Mesenchymal stem cell (in vitro differentiated cells and primary cell): Measurements from ENCODE around the gene XRCC3.

ENCODE experiments used
- DNase-seq: peaks from one replicate; pipeline ENCODE4 v3.0.0-alpha.2; 2013
- H2AFZ ChIP-seq: one replicate; pipeline ENCODE4 v1.6.1; 2013; ENCODE audit warnings: low read depth, mild to moderate bottlenecking, control low read depth, inconsistent platforms, low read length, moderate library complexity
- H2AK5ac ChIP-seq: 2 replicates; pipeline ENCODE4 v1.6.1; 2013; ENCODE audit warnings: low read length, moderate library complexity, mild to moderate bottlenecking, inconsistent platforms; ENCODE audit not compliant: severe bottlenecking
- H2BK120ac ChIP-seq: one replicate; pipeline ENCODE4 v1.6.1; 2013; ENCODE audit warnings: low read depth, mild to moderate bottlenecking, inconsistent platforms, low read length, moderate library complexity
- H2BK12ac ChIP-seq, 2 experiments: one replicate each; pipeline ENCODE4 v1.6.1; 2013; ENCODE audit warnings: inconsistent platforms in 2 of 2, low read length in 2 of 2, mild to moderate bottlenecking in 2 of 2, moderate library complexity in 2 of 2, control low read depth in 1 of 2
- H2BK15ac ChIP-seq: one replicate; pipeline ENCODE4 v1.6.1; 2013; ENCODE audit warnings: mild to moderate bottlenecking, low read depth, inconsistent platforms; ENCODE audit not compliant: poor library complexity, severe bottlenecking
- H2BK5ac ChIP-seq: 2 replicates; pipeline ENCODE4 v1.6.1; 2013; ENCODE audit warnings: low read depth, mild to moderate bottlenecking, low read length, control low read depth, inconsistent platforms; ENCODE audit not compliant: poor library complexity, severe bottlenecking
- H3K14ac ChIP-seq, 2 experiments: one replicate each; pipeline ENCODE4 v1.6.1; 2013; ENCODE audit warnings: inconsistent platforms in 2 of 2, low read length in 2 of 2, control low read depth in 1 of 2, mild to moderate bottlenecking in 1 of 2, moderate library complexity in 1 of 2
- H3K18ac ChIP-seq, 2 experiments: one replicate each; pipeline ENCODE4 v1.6.1; 2013; ENCODE audit warnings: inconsistent platforms in 2 of 2, low read length in 2 of 2, control low read depth in 1 of 2, low read depth in 1 of 2, mild to moderate bottlenecking in 1 of 2
- H3K23ac ChIP-seq, 2 experiments: one replicate each; pipeline ENCODE4 v1.6.1; 2013; ENCODE audit warnings: inconsistent platforms in 2 of 2, low read length in 2 of 2, mild to moderate bottlenecking in 2 of 2, moderate library complexity in 2 of 2, control low read depth in 1 of 2
- H3K27ac ChIP-seq: 2 replicates; pipeline ENCODE4 v1.5.1; 2013; ENCODE audit warnings: mild to moderate bottlenecking, moderate library complexity, low read length, control low read depth, inconsistent platforms; ENCODE audit not compliant: poor library complexity, severe bottlenecking
- H3K27me3 ChIP-seq, 2 experiments: 2 replicates each; pipeline versions ENCODE4 v1.6.1 to v1.7.0; 2013; ENCODE audit warnings: low read length in 2 of 2, mild to moderate bottlenecking in 2 of 2, moderate library complexity in 2 of 2, control low read depth in 1 of 2, inconsistent platforms in 1 of 2; ENCODE audit not compliant: control insufficient read depth in 1 of 2, insufficient read depth in 1 of 2
- H3K36me3 ChIP-seq, 2 experiments: 2 replicates each; pipeline versions ENCODE4 v1.6.1 to v1.7.0; 2013; ENCODE audit warnings: low read length in 2 of 2, control low read depth in 1 of 2, inconsistent platforms in 1 of 2, low read depth in 1 of 2, mild to moderate bottlenecking in 1 of 2; ENCODE audit not compliant: insufficient read depth in 2 of 2, control insufficient read depth in 1 of 2
- H3K4ac ChIP-seq, 2 experiments: one replicate each; pipeline ENCODE4 v1.6.1; 2013; ENCODE audit warnings: inconsistent platforms in 2 of 2, low read length in 2 of 2, mild to moderate bottlenecking in 2 of 2, moderate library complexity in 2 of 2, control low read depth in 1 of 2, low read depth in 1 of 2
- H3K4me1 ChIP-seq: 2 replicates; pipeline ENCODE4 v1.6.1; 2013; ENCODE audit warnings: low read depth, low read length, control low read depth; ENCODE audit not compliant: control insufficient read depth, insufficient read depth
- H3K4me2 ChIP-seq: 2 replicates; pipeline ENCODE4 v1.6.1; 2013; ENCODE audit warnings: low read length, mild to moderate bottlenecking, inconsistent platforms; ENCODE audit not compliant: poor library complexity, severe bottlenecking
- H3K4me3 ChIP-seq, 2 experiments: 2 replicates each; pipeline versions ENCODE4 v1.5.1 to v1.7.0; 2013; ENCODE audit warnings: low read length in 2 of 2, mild to moderate bottlenecking in 2 of 2, control low read depth in 1 of 2, low read depth in 1 of 2; ENCODE audit not compliant: insufficient read depth in 1 of 2
- H3K79me1 ChIP-seq: replicated peaks from 2 replicates; pipeline ENCODE4 v1.6.1; 2013; ENCODE audit warnings: mild to moderate bottlenecking, control low read depth, low read length, inconsistent platforms; ENCODE audit not compliant: poor library complexity, severe bottlenecking
- H3K9ac ChIP-seq: 2 replicates; pipeline ENCODE4 v1.7.0; 2013; ENCODE audit warnings: mild to moderate bottlenecking, low read length, moderate library complexity
- H3K9me3 ChIP-seq: 2 replicates; pipeline ENCODE4 v1.7.0; 2013; ENCODE audit warnings: mild to moderate bottlenecking, low read length; ENCODE audit not compliant: control insufficient read depth
- H4K8ac ChIP-seq: one replicate; pipeline ENCODE4 v1.6.1; 2013; ENCODE audit warnings: inconsistent platforms, mild to moderate bottlenecking, low read length, moderate library complexity
- H4K91ac ChIP-seq: one replicate; pipeline ENCODE4 v1.6.1; 2013; ENCODE audit warnings: mild to moderate bottlenecking, low read length, inconsistent platforms
- WGBS: methylation state at CpG from one replicate; pipeline ENCODE4 v1.1.7; 2013; ENCODE audit warnings: mixed read lengths; 5-methylcytosine and 5-hydroxymethylcytosine counted together

Gene XRCC3

DNA sequence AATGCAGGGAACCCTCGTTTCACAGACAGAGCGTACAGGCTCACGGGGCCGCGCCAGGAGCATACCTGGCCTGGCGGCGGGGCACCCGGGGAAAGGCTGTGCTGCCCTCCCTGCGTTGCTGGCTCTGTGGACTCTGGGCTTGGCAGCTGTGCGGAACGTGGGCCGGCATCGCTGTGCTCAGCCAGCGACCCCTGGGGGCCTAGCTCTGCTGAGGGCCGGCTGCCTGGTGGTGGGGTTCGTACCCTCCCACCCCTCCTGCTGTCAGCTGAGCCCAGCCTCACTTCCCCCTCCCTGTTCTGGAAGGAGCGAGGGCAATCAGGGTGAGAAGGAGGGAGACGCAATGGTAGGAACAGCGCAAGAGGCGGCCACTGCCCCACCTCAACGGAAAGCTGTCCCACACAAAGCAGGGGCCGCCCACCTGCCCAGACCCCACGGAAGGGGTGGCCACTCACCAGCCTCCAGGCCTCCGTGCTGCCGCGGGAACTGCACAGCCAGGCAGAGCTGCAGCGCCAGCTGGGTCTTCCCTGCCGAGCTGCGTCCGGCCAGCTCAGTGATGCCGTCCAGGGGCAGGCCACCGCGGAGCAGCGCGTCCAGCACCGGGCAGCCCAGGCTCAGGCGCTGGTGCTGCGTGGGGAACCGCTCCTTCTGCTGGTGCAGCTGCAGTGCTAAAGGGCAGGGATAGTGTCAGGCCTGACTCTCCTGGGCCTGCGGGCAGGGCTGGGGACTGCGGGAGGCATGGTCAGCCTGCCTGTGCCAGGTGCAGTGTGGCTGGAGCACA, 8.5 kb downstream of the XRCC3 start:
- Histone ChIP-seq H3K27ac (no peak overlapping the region), H2AFZ (no peak overlapping the region), H2BK12ac (no peak overlapping the region), H3K79me1 (peaks cover 50% of the 10 kb centered on the region), H4K8ac (no peak overlapping the region), H4K91ac (peak overlapping the region; percentile 60), H3K9ac (no peak overlapping the region), H3K4me1 (peaks cover 7% of the 10 kb centered on the region), H3K4me2 (no peak overlapping the region), H2BK120ac (no peak overlapping the region), H3K14ac (no peak overlapping the region), H2BK15ac (no peak overlapping the region), H2BK5ac (no peak overlapping the region), H3K36me3 (peaks cover 79 to 83% of the 10 kb centered on the region in 2 experiments), H3K9me3 (no peaks in the 10 kb centered on the region), H3K4me3 (no peak overlapping the region), H2AK5ac (no peak overlapping the region), H3K4ac (no peak overlapping the region), H3K18ac (no peak overlapping the region), H3K23ac (no peak overlapping the region), H3K27me3 (no peaks in the 10 kb centered on the region)
- WGBS, result 97% methylated on average over 39 of the region's 41 CpGs
- DNase-seq, result no peak

GRCh38 chr14:103705504-103706284, 9.6 kb downstream of the XRCC3 start:
- Histone ChIP-seq H2BK120ac (no peak overlapping the region), H3K9ac (no peak overlapping the region), H4K91ac (no peak overlapping the region), H3K4me2 (no peak overlapping the region), H3K4me1 (peaks cover 7% of the 10 kb centered on the region), H4K8ac (no peak overlapping the region), H3K27ac (no peak overlapping the region), H2BK5ac (no peak overlapping the region), H2BK15ac (no peak overlapping the region), H3K14ac (no peak overlapping the region), H3K23ac (no peak overlapping the region), H3K4ac (no peak overlapping the region), H3K9me3 (no peaks in the 10 kb centered on the region), H2AFZ (no peak overlapping the region), H3K18ac (no peak overlapping the region), H3K79me1 (peaks cover 52% of the 10 kb centered on the region), H2AK5ac (no peak overlapping the region), H2BK12ac (no peak overlapping the region), H3K36me3 (peaks cover 85 to 91% of the 10 kb centered on the region in 2 experiments), H3K4me3 (peak overlapping the region in 1 of 2 experiments; percentile 14), H3K27me3 (no peaks in the 10 kb centered on the region)
- no peak for DNase-seq
- 88% methylated on average over 27 of the region's 28 CpGs for WGBS

- 91% methylated on average over 15 of the region's 15 CpGs for WGBS
- no peak overlapping the region for H3K4ac ChIP-seq
- no peak for DNase-seq
Measured at GRCh38 chr14:103705118-103705503, 10.1 kb downstream of the XRCC3 start.

GRCh38 chr14:103704708-103705107, 10.5 kb downstream of the XRCC3 start:
- H3K27me3 ChIP-seq, result no peaks in the 10 kb centered on the region
- no peak overlapping the region for H2BK15ac ChIP-seq
- WGBS, result 95% methylated on average over 12 of the region's 13 CpGs
- H2BK12ac ChIP-seq, result no peak overlapping the region
- H3K79me1 ChIP-seq, result peaks cover 58% of the 10 kb centered on the region
- no peak overlapping the region for H3K18ac ChIP-seq
- peaks cover 17% of the 10 kb centered on the region for H3K4me1 ChIP-seq
- DNase-seq, result no peak
- H3K9ac ChIP-seq, result no peak overlapping the region
- no peak overlapping the region for H3K14ac ChIP-seq
- no peak overlapping the region for H3K27ac ChIP-seq
- H3K4me2 ChIP-seq, result no peak overlapping the region
- no peak overlapping the region for H3K4ac ChIP-seq
- H2AK5ac ChIP-seq, result no peak overlapping the region
- no peak overlapping the region for H3K4me3 ChIP-seq
- no peak overlapping the region for H4K8ac ChIP-seq
- H4K91ac ChIP-seq, result no peak overlapping the region
- no peak overlapping the region for H2BK5ac ChIP-seq
- H3K36me3 ChIP-seq, result peaks cover 88 to 96% of the 10 kb centered on the region in 2 experiments
- H3K9me3 ChIP-seq, result no peaks in the 10 kb centered on the region
- H3K23ac ChIP-seq, result no peak overlapping the region
- H2AFZ ChIP-seq, result no peak overlapping the region
- peak overlapping the region; percentile 9 for H2BK120ac ChIP-seq

More at GRCh38 chr14:103705118-103705503, 10.1 kb downstream of the XRCC3 start:
- Histone ChIP-seq H3K9me3 (no peaks in the 10 kb centered on the region), H3K27ac (no peak overlapping the region), H3K18ac (no peak overlapping the region), H3K79me1 (peaks cover 58% of the 10 kb centered on the region), H3K23ac (no peak overlapping the region), H4K8ac (no peak overlapping the region), H2BK15ac (no peak overlapping the region), H2AFZ (no peak overlapping the region), H3K14ac (no peak overlapping the region), H2BK5ac (no peak overlapping the region), H2BK120ac (no peak overlapping the region), H4K91ac (no peak overlapping the region), H3K4me3 (no peak overlapping the region), H3K4me1 (peaks cover 13% of the 10 kb centered on the region), H3K27me3 (no peaks in the 10 kb centered on the region), H3K4me2 (no peak overlapping the region), H3K9ac (no peak overlapping the region), H2AK5ac (no peak overlapping the region), H3K36me3 (peaks cover 87 to 96% of the 10 kb centered on the region in 2 experiments), H2BK12ac (no peak overlapping the region)
